Panc1 (cell line): ENCODE data around the gene P2RY13. TPM values are rescaled to one million over a fixed set of nuclear protein-coding genes. Genes with fewer than 3 reads are reported as not detected.

Source experiments
- ATAC-seq: fragments of 200-7000 bp; cut with Tn5 transposase; 2 replicates; pipeline ENCODE4 v1.9.1; 2020; ENCODE audit warnings: mild to moderate bottlenecking, moderate library complexity
- BruUV-seq: library from RNA; stranded (reverse); fragments of 400-500 nt; replicated peaks from 2 replicates; lab custom pipeline; 2021; lab: Mats Ljungman, UMichigan
- CTCF ChIA-PET: fragments of 300-600 bp; sonication (Branson Sonifier 250); formaldehyde crosslinking; loops from one replicate; lab custom pipeline; 2022; ENCODE audit warnings: antibody characterized with exemption; lab: Charles Lee
- POLR2A ChIA-PET: fragments of 300-600 bp; sonication (Branson Sonifier 250); formaldehyde crosslinking; loops from one replicate; lab custom pipeline; 2022; ENCODE audit warnings: antibody characterized with exemption; lab: Charles Lee
- DNase-seq: peaks from one replicate; pipeline ENCODE4 v3.0.0-alpha.2; 2010; ENCODE audit warnings: low read depth, low spot score
- H3K27ac ChIP-seq: 2 replicates; pipeline ENCODE4 v1.5.1; 2011; ENCODE audit warnings: mild to moderate bottlenecking, low read length, inconsistent platforms
- H3K27me3 ChIP-seq: fragments of 200-500 bp; sonication (Bioruptor generic); 2 replicates; pipeline ENCODE4 v1.6.0; 2014; ENCODE audit warnings: low read length, inconsistent platforms; ENCODE audit not compliant: control insufficient read depth, insufficient read depth
- H3K36me3 ChIP-seq: fragments of 200-500 bp; sonication (Bioruptor generic); 2 replicates; pipeline ENCODE4 v1.5.1; 2014; ENCODE audit warnings: inconsistent platforms, mild to moderate bottlenecking, low read length, moderate library complexity; ENCODE audit not compliant: control insufficient read depth, insufficient read depth
- H3K4me1 ChIP-seq: 2 replicates; pipeline ENCODE4 v1.5.1; 2011; ENCODE audit warnings: inconsistent platforms, mild to moderate bottlenecking, low read length, moderate library complexity; ENCODE audit not compliant: control insufficient read depth, insufficient read depth
- H3K4me3 ChIP-seq, 2 experiments: 2 replicates each; pipeline ENCODE4 v1.5.1; 2011 to 2012; ENCODE audit warnings: low read depth in 2 of 2, low read length in 2 of 2, mild to moderate bottlenecking in 2 of 2, inconsistent platforms in 1 of 2, moderate library complexity in 1 of 2
- H3K9me3 ChIP-seq: fragments of 200-500 bp; sonication (Bioruptor generic); 2 replicates; pipeline ENCODE4 v1.5.1; 2014; ENCODE audit warnings: low read depth, mild to moderate bottlenecking, inconsistent platforms, low read length, moderate library complexity; ENCODE audit not compliant: control insufficient read depth, insufficient read depth
- CTCF ChIP-seq: fragments of 450-650 bp; IDR thresholded peaks from 2 replicates; pipeline ENCODE4 v1.5.1; 2017; ENCODE audit warnings: mild to moderate bottlenecking
- POLR2AphosphoS5 ChIP-seq: IDR thresholded peaks from 2 replicates; pipeline ENCODE4 v1.6.1; 2012; ENCODE audit warnings: mild to moderate bottlenecking, low read depth, low read length, moderate library complexity
- REST ChIP-seq, 2 experiments: IDR thresholded peaks; 2 replicates each; pipeline ENCODE4 v1.6.1; 2011 to 2012; ENCODE audit warnings: low read depth in 2 of 2, control low read depth in 1 of 2, low read length in 1 of 2, mild to moderate bottlenecking in 1 of 2, moderate library complexity in 1 of 2; ENCODE audit not compliant: insufficient read depth in 1 of 2
- SIN3A ChIP-seq: IDR thresholded peaks from 2 replicates; pipeline ENCODE4 v1.6.1; 2012; ENCODE audit warnings: low read depth, mild to moderate bottlenecking, low read length, moderate library complexity, borderline replicate concordance; ENCODE audit not compliant: insufficient read depth
- TCF7L2 ChIP-seq: IDR thresholded peaks from 2 replicates; pipeline ENCODE4 v1.6.1; 2011; ENCODE audit warnings: mild to moderate bottlenecking, low read depth, low read length, inconsistent platforms
- in situ Hi-C: cut with HindIII; loops from 2 replicates; pipeline ENCODE4 v1.10.0; 2016; ENCODE audit warnings: low sequenced_read_pairs, low pct_unique_long_range_greater_than_20kb
- intact Hi-C: fragments of 100-400 bp; cut with micrococcal nuclease; formaldehyde crosslinking; loops from one replicate; pipeline ENCODE4 v1.10.0; 2022; ENCODE audit not compliant: unreplicated experiment
- total RNA-seq: library from RNA; stranded (reverse); gene quantifications from one replicate; pipeline ENCODE4 v1.2.1, GENCODE V29; 2021; ENCODE audit not compliant: unreplicated experiment

The P2RY13 gene
- total RNA-seq, 1 experiment from 2014 or later, result not detected

- TF ChIP-seq POLR2AphosphoS5 (no peak), TCF7L2 (no peak), REST (IDR thresholded peaks at IDR 0.05; ENCODE audit: insufficient read depth in 1 of 2, low read depth in 2 of 2, low read length in 1 of 2) (no peak), SIN3A (no peak), CTCF (no peak)
- no peaks in the 10 kb centered on the region for H3K27me3 ChIP-seq
- no peaks in the 10 kb centered on the region for H3K9me3 ChIP-seq
- DNase-seq, result no peak
- ATAC-seq, result no peak
- H3K4me1 ChIP-seq, result no peaks in the 10 kb centered on the region
- intact Hi-C loops (no loop called here), in situ Hi-C loops (no loop called here)
- H3K36me3 ChIP-seq, result no peaks in the 10 kb centered on the region
- ChIA-PET CTCF (no interaction called here), POLR2A (no interaction called here)
- H3K4me3 ChIP-seq, result no peak overlapping the region
- no TSS peak for BruUV-seq
- H3K27ac ChIP-seq, result no peak overlapping the region
Observed at GRCh38 chr3:151296226-151296625, 33.1 kb downstream of the P2RY13 start.

- CTCF ChIA-PET, result interaction anchor here (0.6 kb wide), 3 partner anchors 16 to 544 kb away, joined by 3 to 4 read pairs (median 3); no protein-coding TSS in a partner anchor
- no peak overlapping the region for H3K4me3 ChIP-seq
- H3K36me3 ChIP-seq, result no peaks in the 10 kb centered on the region
- in situ Hi-C loops, result no loop called here
- BruUV-seq, result no TSS peak
- TF ChIP-seq CTCF, result no peak
- TF ChIP-seq POLR2AphosphoS5, result no peak
- TF ChIP-seq SIN3A, result no peak
- TF ChIP-seq REST (IDR thresholded peaks at IDR 0.05; ENCODE audit: insufficient read depth in 1 of 2, low read depth in 2 of 2, low read length in 1 of 2), result no peak
- TF ChIP-seq TCF7L2, result no peak
- H3K4me1 ChIP-seq, result no peaks in the 10 kb centered on the region
- no peaks in the 10 kb centered on the region for H3K9me3 ChIP-seq
- no peaks in the 10 kb centered on the region for H3K27me3 ChIP-seq
- H3K27ac ChIP-seq, result no peak overlapping the region
- POLR2A ChIA-PET, result no interaction called here
- ATAC-seq (no peak), DNase-seq (no peak)
- intact Hi-C loops, result loop anchor here (5.0 kb wide), 2 partner anchors 34 to 544 kb away; partner anchors contain the start of gene P2RY13
Observed at GRCh38 chr3:151293127-151293526, 36.2 kb downstream of the P2RY13 start.
